ENCODE results near the gene SFRP5. TPM values are rescaled to one million over a fixed set of nuclear protein-coding genes. Genes with fewer than 3 reads are reported as not detected.

The SFRP5 gene
- total and polyA plus RNA-seq, 2 of the 13 experiments (the other 11 are each of a cell fraction or from before 2014, with no cell fraction given), result 0.32 to 1.7 TPM

DNA sequence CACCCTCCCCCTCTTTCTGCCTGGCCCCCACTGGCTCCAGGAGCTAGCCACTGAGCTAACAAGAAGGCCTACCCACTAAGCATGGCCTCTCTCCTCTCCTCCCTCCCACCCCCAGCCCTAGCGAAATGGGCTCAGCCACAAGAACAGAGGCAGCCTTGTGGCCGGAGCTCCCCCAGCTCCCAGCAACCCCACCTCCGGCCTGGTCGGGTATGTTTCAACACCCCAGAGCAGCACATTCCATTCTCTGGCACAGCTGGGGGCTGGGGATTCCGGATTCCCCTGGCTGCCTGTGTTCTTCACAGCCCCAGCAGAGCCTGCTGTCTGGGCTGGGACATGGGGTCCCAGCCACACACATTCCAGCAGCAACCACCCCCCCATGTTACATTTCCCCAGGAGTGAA is 9.0 kb downstream of the SFRP5 start:
- ATAC-seq, result peak; percentile 64
- FAIRE-seq, result peak; percentile 47
- H3K9me3 ChIP-seq (ENCODE audit: low read length), result no peaks in the 10 kb centered on the region
- intact Hi-C loops (cut with micrococcal nuclease; ENCODE audit: unreplicated experiment) (loop anchor here (1.0 kb wide), 1 partner anchor 14 kb away; no protein-coding TSS in a partner anchor), in situ Hi-C loops (cut with HindIII; ENCODE audit: extremely low pct_ligation_motif_present, low pct_unique_long_range_greater_than_20kb) (no loop called here)
- WGBS (ENCODE audit: low lambda C conversion rate), result 17% methylated on average over 1 of the region's 5 CpGs
- ChIA-PET POLR2A (interaction anchor here (0.7 to 2.1 kb wide), 6 partner anchors 11 to 107 kb away, joined by 3 to 8 read pairs (median 4); partner anchors contain the start of gene ZFYVE27), CTCF (ENCODE audit: low intra/inter-chr PET ratio, low total read pairs) (no interaction called here)
- H3K9ac ChIP-seq (ENCODE audit: insufficient read depth, low read depth, low read length), result 0 out of 2 replicates have a peak overlapping the region, but pooled peaks have one; percentile 11
- H4K20me1 ChIP-seq (ENCODE audit: insufficient read depth, low read length), result no peaks in the 10 kb centered on the region
- H3K27ac ChIP-seq (ENCODE audit: extremely low read length, insufficient read depth, low read length), result peak overlapping the region; percentile 22
- H3K36me3 ChIP-seq (replicated peaks in 1 of 2; ENCODE audit: control insufficient read depth in 1 of 2, insufficient read depth in 2 of 2, low read length in 2 of 2), result peaks cover 6 to 23% of the 10 kb centered on the region in 2 experiments; a peak in 4 of 5 replicates
- no TSS peak for BruUV-seq (replicated peaks)
- DNase-seq (ENCODE audit: low spot score), result peak; percentile 81
- no peaks in the 10 kb centered on the region for H3K79me2 ChIP-seq (ENCODE audit: insufficient read depth, low read length)
- H3K4me3 ChIP-seq (replicated peaks in 1 of 3; ENCODE audit: insufficient read depth in 1 of 3, low read depth in 2 of 3, low read length in 3 of 3), result no peak overlapping the region
- peak overlapping the region; percentile 23; the same call in 1 of the 2 replicates for H3K4me2 ChIP-seq (ENCODE audit: low read depth, low read length)
- no peak overlapping the region for H2AFZ ChIP-seq (ENCODE audit: low read length)
- H3K27me3 ChIP-seq (ENCODE audit: control insufficient read depth in 1 of 2, insufficient read depth in 2 of 2, low read length in 2 of 2), result no peaks in the 10 kb centered on the region
- peaks cover 49% of the 10 kb centered on the region for H3K4me1 ChIP-seq (ENCODE audit: insufficient read depth, low read length)
- TF ChIP-seq ASH2L (IDR thresholded peaks at IDR 0.05; ENCODE audit: insufficient read length, low read depth, low read length) (no peak), ZBTB7B (CRISPR knock-in tag; IDR thresholded peaks at IDR 0.05) (0 out of 2 replicates have a peak, but pooled peaks have one; percentile 24), KDM2A (CRISPR knock-in tag; IDR thresholded peaks at IDR 0.05; ENCODE audit: borderline replicate concordance, low read depth) (no peak), CEBPB (IDR thresholded peaks at IDR 0.05; ENCODE audit: borderline replicate concordance, low read depth, low read length) (peak; percentile 22; the same call in 1 of the 2 replicates), CEBPG (CRISPR knock-in tag; IDR thresholded peaks at IDR 0.05) (peak; percentile 28; the same call in 1 of the 2 replicates), ZNF292 (CRISPR knock-in tag; IDR thresholded peaks at IDR 0.05; ENCODE audit: borderline replicate concordance, low read depth) (peak; percentile 30; the same call in 1 of the 2 replicates), TEAD3 (CRISPR knock-in tag; optimal IDR thresholded peaks at IDR 0.05; ENCODE audit: borderline replicate concordance) (peak; percentile 35), HNRNPL (IDR thresholded peaks at IDR 0.05; ENCODE audit: low read depth, low read length) (peak; percentile 94)
- TF ChIP-seq, protein P1, sequence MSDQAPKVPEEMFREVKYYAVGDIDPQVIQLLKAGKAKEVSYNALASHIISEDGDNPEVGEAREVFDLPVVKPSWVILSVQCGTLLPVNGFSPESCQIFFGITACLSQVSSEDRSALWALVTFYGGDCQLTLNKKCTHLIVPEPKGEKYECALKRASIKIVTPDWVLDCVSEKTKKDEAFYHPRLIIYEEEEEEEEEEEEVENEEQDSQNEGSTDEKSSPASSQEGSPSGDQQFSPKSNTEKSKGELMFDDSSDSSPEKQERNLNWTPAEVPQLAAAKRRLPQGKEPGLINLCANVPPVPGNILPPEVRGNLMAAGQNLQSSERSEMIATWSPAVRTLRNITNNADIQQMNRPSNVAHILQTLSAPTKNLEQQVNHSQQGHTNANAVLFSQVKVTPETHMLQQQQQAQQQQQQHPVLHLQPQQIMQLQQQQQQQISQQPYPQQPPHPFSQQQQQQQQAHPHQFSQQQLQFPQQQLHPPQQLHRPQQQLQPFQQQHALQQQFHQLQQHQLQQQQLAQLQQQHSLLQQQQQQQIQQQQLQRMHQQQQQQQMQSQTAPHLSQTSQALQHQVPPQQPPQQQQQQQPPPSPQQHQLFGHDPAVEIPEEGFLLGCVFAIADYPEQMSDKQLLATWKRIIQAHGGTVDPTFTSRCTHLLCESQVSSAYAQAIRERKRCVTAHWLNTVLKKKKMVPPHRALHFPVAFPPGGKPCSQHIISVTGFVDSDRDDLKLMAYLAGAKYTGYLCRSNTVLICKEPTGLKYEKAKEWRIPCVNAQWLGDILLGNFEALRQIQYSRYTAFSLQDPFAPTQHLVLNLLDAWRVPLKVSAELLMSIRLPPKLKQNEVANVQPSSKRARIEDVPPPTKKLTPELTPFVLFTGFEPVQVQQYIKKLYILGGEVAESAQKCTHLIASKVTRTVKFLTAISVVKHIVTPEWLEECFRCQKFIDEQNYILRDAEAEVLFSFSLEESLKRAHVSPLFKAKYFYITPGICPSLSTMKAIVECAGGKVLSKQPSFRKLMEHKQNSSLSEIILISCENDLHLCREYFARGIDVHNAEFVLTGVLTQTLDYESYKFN (CRISPR knock-in tag; conservative IDR thresholded peaks at IDR 0.05), result 0 out of 2 replicates have a peak, but pooled peaks have one; percentile 16
- TF ChIP-seq, protein P2, sequence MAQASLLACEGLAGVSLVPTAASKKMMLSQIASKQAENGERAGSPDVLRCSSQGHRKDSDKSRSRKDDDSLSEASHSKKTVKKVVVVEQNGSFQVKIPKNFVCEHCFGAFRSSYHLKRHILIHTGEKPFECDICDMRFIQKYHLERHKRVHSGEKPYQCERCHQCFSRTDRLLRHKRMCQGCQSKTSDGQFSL (CRISPR knock-in tag; IDR thresholded peaks at IDR 0.05), result 0 out of 2 replicates have a peak, but pooled peaks have one; percentile 43
- TF ChIP-seq, protein P3, sequence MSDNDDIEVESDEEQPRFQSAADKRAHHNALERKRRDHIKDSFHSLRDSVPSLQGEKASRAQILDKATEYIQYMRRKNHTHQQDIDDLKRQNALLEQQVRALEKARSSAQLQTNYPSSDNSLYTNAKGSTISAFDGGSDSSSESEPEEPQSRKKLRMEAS (IDR thresholded peaks at IDR 0.05), result peak; percentile 22; the same call in 1 of the 2 replicates
- TF ChIP-seq, protein P4, sequence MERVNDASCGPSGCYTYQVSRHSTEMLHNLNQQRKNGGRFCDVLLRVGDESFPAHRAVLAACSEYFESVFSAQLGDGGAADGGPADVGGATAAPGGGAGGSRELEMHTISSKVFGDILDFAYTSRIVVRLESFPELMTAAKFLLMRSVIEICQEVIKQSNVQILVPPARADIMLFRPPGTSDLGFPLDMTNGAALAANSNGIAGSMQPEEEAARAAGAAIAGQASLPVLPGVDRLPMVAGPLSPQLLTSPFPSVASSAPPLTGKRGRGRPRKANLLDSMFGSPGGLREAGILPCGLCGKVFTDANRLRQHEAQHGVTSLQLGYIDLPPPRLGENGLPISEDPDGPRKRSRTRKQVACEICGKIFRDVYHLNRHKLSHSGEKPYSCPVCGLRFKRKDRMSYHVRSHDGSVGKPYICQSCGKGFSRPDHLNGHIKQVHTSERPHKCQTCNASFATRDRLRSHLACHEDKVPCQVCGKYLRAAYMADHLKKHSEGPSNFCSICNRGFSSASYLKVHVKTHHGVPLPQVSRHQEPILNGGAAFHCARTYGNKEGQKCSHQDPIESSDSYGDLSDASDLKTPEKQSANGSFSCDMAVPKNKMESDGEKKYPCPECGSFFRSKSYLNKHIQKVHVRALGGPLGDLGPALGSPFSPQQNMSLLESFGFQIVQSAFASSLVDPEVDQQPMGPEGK (CRISPR knock-in tag; IDR thresholded peaks at IDR 0.05), result peak; percentile 85; the same call in 1 of the 2 replicates
- TF ChIP-seq, protein P5, sequence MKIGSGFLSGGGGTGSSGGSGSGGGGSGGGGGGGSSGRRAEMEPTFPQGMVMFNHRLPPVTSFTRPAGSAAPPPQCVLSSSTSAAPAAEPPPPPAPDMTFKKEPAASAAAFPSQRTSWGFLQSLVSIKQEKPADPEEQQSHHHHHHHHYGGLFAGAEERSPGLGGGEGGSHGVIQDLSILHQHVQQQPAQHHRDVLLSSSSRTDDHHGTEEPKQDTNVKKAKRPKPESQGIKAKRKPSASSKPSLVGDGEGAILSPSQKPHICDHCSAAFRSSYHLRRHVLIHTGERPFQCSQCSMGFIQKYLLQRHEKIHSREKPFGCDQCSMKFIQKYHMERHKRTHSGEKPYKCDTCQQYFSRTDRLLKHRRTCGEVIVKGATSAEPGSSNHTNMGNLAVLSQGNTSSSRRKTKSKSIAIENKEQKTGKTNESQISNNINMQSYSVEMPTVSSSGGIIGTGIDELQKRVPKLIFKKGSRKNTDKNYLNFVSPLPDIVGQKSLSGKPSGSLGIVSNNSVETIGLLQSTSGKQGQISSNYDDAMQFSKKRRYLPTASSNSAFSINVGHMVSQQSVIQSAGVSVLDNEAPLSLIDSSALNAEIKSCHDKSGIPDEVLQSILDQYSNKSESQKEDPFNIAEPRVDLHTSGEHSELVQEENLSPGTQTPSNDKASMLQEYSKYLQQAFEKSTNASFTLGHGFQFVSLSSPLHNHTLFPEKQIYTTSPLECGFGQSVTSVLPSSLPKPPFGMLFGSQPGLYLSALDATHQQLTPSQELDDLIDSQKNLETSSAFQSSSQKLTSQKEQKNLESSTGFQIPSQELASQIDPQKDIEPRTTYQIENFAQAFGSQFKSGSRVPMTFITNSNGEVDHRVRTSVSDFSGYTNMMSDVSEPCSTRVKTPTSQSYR (CRISPR knock-in tag; IDR thresholded peaks at IDR 0.05; ENCODE audit: borderline replicate concordance), result peak; percentile 4; the same call in 1 of the 2 replicates
